Osteoblast (primary cell): ENCODE results near the gene ARRDC3. TPM values are rescaled to one million over a fixed set of nuclear protein-coding genes. Genes with fewer than 3 reads are reported as not detected.
A peak's percentile ranks its signal among the peaks of the same experiment; 100 is the strongest.

ENCODE experiments used
- DNase-seq: peaks from one replicate; pipeline ENCODE4 v3.0.0; 2011; ENCODE audit warnings: low spot score, mixed read lengths; ENCODE audit not compliant: insufficient read length; ENCODE audit errors: missing footprints
- H2AFZ ChIP-seq: 2 replicates; pipeline ENCODE4 v1.6.0; 2011; ENCODE audit warnings: mild to moderate bottlenecking, low read length
- H3K27ac ChIP-seq: 2 replicates; pipeline ENCODE4 v1.5.1; 2011; ENCODE audit warnings: mild to moderate bottlenecking, low read depth, low read length, moderate library complexity
- H3K27me3 ChIP-seq: 2 replicates; pipeline ENCODE4 v1.6.0; 2012; ENCODE audit warnings: mild to moderate bottlenecking, control low read depth, inconsistent platforms, low read length, moderate library complexity; ENCODE audit not compliant: insufficient read depth
- H3K36me3 ChIP-seq: 2 replicates; pipeline ENCODE4 v1.5.1; 2011; ENCODE audit warnings: mild to moderate bottlenecking, low read length, control low read depth, moderate library complexity; ENCODE audit not compliant: insufficient read depth
- H3K4me1 ChIP-seq: 2 replicates; pipeline ENCODE4 v1.5.1; 2011; ENCODE audit warnings: mild to moderate bottlenecking, low read length, control low read depth, moderate library complexity; ENCODE audit not compliant: insufficient read depth
- H3K4me2 ChIP-seq: 2 replicates; pipeline ENCODE4 v1.6.0; 2011; ENCODE audit warnings: mild to moderate bottlenecking, low read length; ENCODE audit not compliant: insufficient read depth
- H3K4me3 ChIP-seq: fragments of 200-600 bp; sonication (generic); 3 replicates; pipeline ENCODE4 v1.5.1; 2012; ENCODE audit warnings: mild to moderate bottlenecking, low read length, inconsistent platforms; ENCODE audit not compliant: insufficient read depth
- H3K79me2 ChIP-seq: 2 replicates; pipeline ENCODE4 v1.6.0; 2012; ENCODE audit warnings: mild to moderate bottlenecking, low read length, control low read depth, inconsistent platforms; ENCODE audit not compliant: insufficient read depth
- H3K9me3 ChIP-seq: 2 replicates; pipeline ENCODE4 v1.5.1; 2011; ENCODE audit warnings: low read depth, low read length, control low read depth
- H4K20me1 ChIP-seq: 2 replicates; pipeline ENCODE4 v1.6.0; 2012; ENCODE audit warnings: mild to moderate bottlenecking, low read length, control low read depth; ENCODE audit not compliant: insufficient read depth
- CTCF ChIP-seq: IDR thresholded peaks from 2 replicates; pipeline ENCODE4 v1.5.1; 2011; ENCODE audit warnings: mild to moderate bottlenecking, low read depth, low read length, moderate library complexity; ENCODE audit errors: extremely low read depth
- total RNA-seq: library from RNA; depleted of rRNA; stranded (reverse); fragments of >200 nt; gene quantifications from 2 replicates; pipeline ENCODE4 v1.2.3, GENCODE V29; 2012

Gene ARRDC3
- total RNA-seq = 93.1 and 101 TPM in 2 replicates

GRCh38 chr5:91383027-91383955, at the start of gene ARRDC3:
TSS of gene ARRDC3 (minus strand) at chr5:91383317. CDS start at chr5:91383092, 225 bp downstream.
- Histone ChIP-seq H3K4me2 (peak within 1 kb of the TSS; percentile 94), H4K20me1 (no peaks in the 10 kb centered on the region), H3K27me3 (no peaks in the 10 kb centered on the region), H3K36me3 (peaks cover 6% of the 10 kb centered on the region), H3K4me3 (peak within 1 kb of the TSS; percentile 79), H3K79me2 (peaks cover 45% of the 10 kb centered on the region), H2AFZ (peak within 1 kb of the TSS; percentile 93), H3K27ac (peak within 1 kb of the TSS; percentile 100), H3K4me1 (peaks cover 17% of the 10 kb centered on the region), H3K9me3 (no peaks in the 10 kb centered on the region)
- TF ChIP-seq CTCF = no peak
- peak; percentile 95 for DNase-seq

GRCh38 chr5:91430949-91431348, 47.8 kb upstream of the ARRDC3 start:
- no peaks in the 10 kb centered on the region for H3K27me3 ChIP-seq
- no peak overlapping the region for H3K27ac ChIP-seq
- H4K20me1 ChIP-seq = no peaks in the 10 kb centered on the region
- H2AFZ ChIP-seq = no peak overlapping the region
- no peaks in the 10 kb centered on the region for H3K9me3 ChIP-seq
- no peaks in the 10 kb centered on the region for H3K4me1 ChIP-seq
- no peak for DNase-seq
- no peak overlapping the region for H3K4me2 ChIP-seq
- no peak overlapping the region for H3K4me3 ChIP-seq
- no peaks in the 10 kb centered on the region for H3K79me2 ChIP-seq
- H3K36me3 ChIP-seq = no peaks in the 10 kb centered on the region
- TF ChIP-seq CTCF = no peak

GRCh38 chr5:91424638-91425436, 41.7 kb upstream of the ARRDC3 start:
- Histone ChIP-seq H3K27me3 (no peaks in the 10 kb centered on the region), H3K36me3 (no peaks in the 10 kb centered on the region), H3K27ac (no peak overlapping the region), H4K20me1 (no peaks in the 10 kb centered on the region), H3K4me1 (no peaks in the 10 kb centered on the region), H3K79me2 (no peaks in the 10 kb centered on the region), H3K9me3 (no peaks in the 10 kb centered on the region), H3K4me3 (no peak overlapping the region), H2AFZ (no peak overlapping the region), H3K4me2 (no peak overlapping the region)
- no peak for DNase-seq
- TF ChIP-seq CTCF = no peak

GRCh38 chr5:91423871-91424270, 40.8 kb upstream of the ARRDC3 start:
- Histone ChIP-seq H4K20me1 (no peaks in the 10 kb centered on the region), H3K27ac (no peak overlapping the region), H3K9me3 (no peaks in the 10 kb centered on the region), H3K4me3 (no peak overlapping the region), H3K27me3 (no peaks in the 10 kb centered on the region), H3K4me2 (no peak overlapping the region), H3K79me2 (no peaks in the 10 kb centered on the region), H3K36me3 (no peaks in the 10 kb centered on the region), H3K4me1 (no peaks in the 10 kb centered on the region), H2AFZ (no peak overlapping the region)
- no peak for DNase-seq
- TF ChIP-seq CTCF = no peak
